Activated gamma-delta T cell treated with anti-CD3 and anti-CD28 coated beads, Interleukin-2, amount 50 U/mL, for 16 hours (primary cell): ENCODE results near the gene SLCO2A1.
"Not testable (repeated sequence)": the region's sequence is repeated elsewhere in the genome, so short reads cannot be mapped to it uniquely, and the experiment has no call there.

Source experiments
- DNase-seq: peaks from one replicate; pipeline ENCODE4 v3.0.0-alpha.2; 2020; ENCODE audit warnings: low read depth

The SLCO2A1 gene

GRCh38 chr3:134029734-134030378, at the start of gene SLCO2A1:
SLCO2A1 (minus strand) TSS chr3:134029925; CDS start chr3:134029802, 123 bp downstream.
- DNase-seq, result no peak

- DNase-seq, result no peak
Observed at GRCh38 chr3:134079111-134079547, 49.4 kb upstream of the SLCO2A1 start.

GRCh38 chr3:134078169-134078831, 48.6 kb upstream of the SLCO2A1 start:
- DNase-seq, result no peak

- DNase-seq, result no peak
Observed at GRCh38 chr3:134077649-134078161, 48.0 kb upstream of the SLCO2A1 start.

- no peak for DNase-seq
Observed at GRCh38 chr3:134076851-134077250, 47.1 kb upstream of the SLCO2A1 start.

- DNase-seq, result no peak
Observed at GRCh38 chr3:134075846-134076245, 46.1 kb upstream of the SLCO2A1 start.

- no peak for DNase-seq
Observed at GRCh38 chr3:134075568-134075825, 45.8 kb upstream of the SLCO2A1 start.

GRCh38 chr3:134074790-134075567, 45.3 kb upstream of the SLCO2A1 start:
- no peak for DNase-seq

GRCh38 chr3:134074001-134074789, 44.5 kb upstream of the SLCO2A1 start:
- no peak for DNase-seq

- no peak for DNase-seq
Observed at GRCh38 chr3:134073583-134073945, 43.8 kb upstream of the SLCO2A1 start.

GRCh38 chr3:134072881-134073582, 43.3 kb upstream of the SLCO2A1 start:
- DNase-seq, result no peak

- not testable (repeated sequence) for DNase-seq
Observed at GRCh38 chr3:134070281-134070680, 40.6 kb upstream of the SLCO2A1 start.

GRCh38 chr3:134068429-134068828, 38.7 kb upstream of the SLCO2A1 start:
- no peak for DNase-seq

- no peak for DNase-seq
Observed at GRCh38 chr3:134067531-134068161, 37.9 kb upstream of the SLCO2A1 start.

- DNase-seq, result no peak
Observed at GRCh38 chr3:134066651-134067530, 37.2 kb upstream of the SLCO2A1 start.

GRCh38 chr3:134066158-134066541, 36.4 kb upstream of the SLCO2A1 start:
- no peak for DNase-seq

GRCh38 chr3:134065252-134066157, 35.8 kb upstream of the SLCO2A1 start:
- DNase-seq, result no peak

GRCh38 chr3:134064081-134064480, 34.4 kb upstream of the SLCO2A1 start:
- no peak for DNase-seq

- no peak for DNase-seq
Observed at GRCh38 chr3:134061401-134061800, 31.7 kb upstream of the SLCO2A1 start.
